Activated effector memory CD4-positive, alpha-beta T cell treated with anti-CD3 and anti-CD28 coated beads, Interleukin-2, amount 50 U/mL, for 16 hours (primary cell): Measurements from ENCODE around the gene FAHD2B.
"Not testable (repeated sequence)": the region's sequence is repeated elsewhere in the genome, so short reads cannot be mapped to it uniquely, and the experiment has no call there.

Experiments
- DNase-seq: peaks from one replicate; pipeline ENCODE4 v3.0.0-alpha.2; 2020

Gene FAHD2B, protein sequence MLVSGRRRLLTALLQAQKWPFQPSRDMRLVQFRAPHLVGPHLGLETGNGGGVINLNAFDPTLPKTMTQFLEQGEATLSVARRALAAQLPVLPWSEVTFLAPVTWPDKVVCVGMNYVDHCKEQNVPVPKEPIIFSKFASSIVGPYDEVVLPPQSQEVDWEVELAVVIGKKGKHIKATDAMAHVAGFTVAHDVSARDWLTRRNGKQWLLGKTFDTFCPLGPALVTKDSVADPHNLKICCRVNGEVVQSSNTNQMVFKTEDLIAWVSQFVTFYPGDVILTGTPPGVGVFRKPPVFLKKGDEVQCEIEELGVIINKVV

DNA sequence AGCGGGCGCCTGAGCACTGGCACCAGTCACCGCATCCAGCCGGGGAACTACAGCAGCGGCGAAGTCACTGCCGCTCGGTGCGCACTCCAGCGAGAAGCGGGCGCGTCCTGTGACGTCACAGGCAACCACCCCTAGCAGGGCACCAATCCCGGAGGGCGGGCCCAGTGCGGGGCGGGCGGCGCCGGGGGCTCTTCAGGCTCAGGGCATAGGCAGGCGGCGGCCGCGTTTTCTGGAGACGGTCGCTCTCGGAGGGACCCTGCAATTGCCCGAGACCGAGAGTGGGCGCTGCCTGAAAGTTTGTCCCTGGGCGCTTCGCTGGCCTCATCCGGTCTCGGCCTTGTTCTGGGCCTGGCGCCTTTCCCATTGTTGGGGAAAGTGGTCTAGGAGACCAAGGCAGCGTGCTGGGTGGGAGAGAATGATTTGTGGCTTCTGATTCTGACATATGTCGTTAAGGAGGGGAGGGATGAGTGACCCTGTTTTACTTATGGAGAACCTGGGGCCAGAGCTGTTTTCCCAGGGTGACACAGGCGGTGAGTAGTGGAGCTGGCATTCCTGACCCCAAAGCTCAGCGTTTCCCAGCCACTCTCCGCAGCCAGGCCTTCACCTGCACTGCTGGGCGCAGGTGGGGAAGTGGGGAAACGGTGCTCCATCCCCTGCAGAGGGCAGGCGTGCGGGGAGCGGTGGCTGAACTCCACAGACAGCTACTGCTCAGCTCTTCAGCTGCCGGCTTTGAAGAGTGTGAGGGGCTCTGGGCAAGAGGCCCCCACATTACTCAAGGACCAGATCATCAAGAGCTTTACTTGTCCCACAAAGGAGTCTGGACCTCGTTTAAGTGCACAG is at the start of gene FAHD2B:
TSS of gene FAHD2B (minus strand) at position 111 of the 840 bp plus-strand sequence. CDS start 3,176 bp downstream, outside the sequence.
- DNase-seq = peak; percentile 94

DNA sequence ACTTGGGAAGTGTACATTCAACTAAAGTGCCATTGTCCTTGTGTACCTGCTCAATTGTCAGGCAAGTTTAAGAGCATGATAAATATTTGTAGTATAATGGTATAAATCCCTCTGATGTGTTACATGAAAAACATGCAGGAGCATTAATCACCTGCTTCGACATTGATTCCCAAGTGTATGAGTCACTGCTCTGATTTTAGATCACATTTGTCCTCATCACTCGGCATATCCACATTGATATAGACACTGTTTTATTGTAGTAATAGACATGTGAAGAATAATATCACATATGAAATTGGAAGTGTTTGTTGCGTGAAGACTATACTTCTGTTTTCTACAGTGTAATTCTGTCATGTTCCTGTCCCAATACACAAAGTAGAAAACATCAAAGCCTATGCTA is 49.3 kb upstream of the FAHD2B start:
- not testable (repeated sequence) for DNase-seq

DNA sequence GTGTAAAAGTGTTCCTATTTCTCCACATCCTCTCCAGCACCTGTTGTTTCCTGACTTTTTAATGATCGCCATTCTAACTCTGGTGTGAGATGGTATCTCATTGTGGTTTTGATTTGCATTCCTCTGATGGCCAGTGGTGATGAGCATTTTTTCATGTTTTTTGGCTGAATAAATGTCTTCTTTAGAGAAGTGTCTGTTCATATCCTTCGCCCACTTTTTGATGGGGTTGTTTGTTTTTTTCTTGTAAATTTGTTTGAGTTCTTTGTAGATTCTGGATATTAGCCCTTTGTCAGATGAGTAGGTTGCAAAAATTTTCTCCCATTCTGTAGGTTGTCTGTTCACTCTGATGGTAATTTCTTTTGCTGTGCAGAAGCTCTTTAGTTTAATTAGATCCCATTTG is 34.4 kb upstream of the FAHD2B start:
- not testable (repeated sequence) for DNase-seq

DNA sequence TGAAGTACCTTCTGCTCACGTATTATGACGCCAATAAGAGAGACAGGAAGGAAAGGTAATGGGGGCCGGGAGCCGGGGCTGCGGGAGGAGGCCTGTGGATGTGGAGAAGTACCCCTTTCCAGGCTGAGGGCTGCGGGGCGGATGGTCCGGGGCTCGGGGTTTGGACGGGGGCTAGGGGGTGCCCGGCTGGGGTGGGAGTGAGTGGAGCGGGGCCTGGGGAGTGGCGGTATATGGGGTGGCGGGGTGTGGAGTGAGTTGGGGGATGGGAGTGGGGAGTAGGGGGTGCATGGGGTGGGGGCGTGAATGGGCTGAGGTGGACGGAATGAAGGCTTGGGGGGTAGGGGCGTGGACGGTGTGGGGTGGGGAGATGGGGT is 19.2 kb upstream of the FAHD2B start:
- DNase-seq = not testable (repeated sequence)

DNA sequence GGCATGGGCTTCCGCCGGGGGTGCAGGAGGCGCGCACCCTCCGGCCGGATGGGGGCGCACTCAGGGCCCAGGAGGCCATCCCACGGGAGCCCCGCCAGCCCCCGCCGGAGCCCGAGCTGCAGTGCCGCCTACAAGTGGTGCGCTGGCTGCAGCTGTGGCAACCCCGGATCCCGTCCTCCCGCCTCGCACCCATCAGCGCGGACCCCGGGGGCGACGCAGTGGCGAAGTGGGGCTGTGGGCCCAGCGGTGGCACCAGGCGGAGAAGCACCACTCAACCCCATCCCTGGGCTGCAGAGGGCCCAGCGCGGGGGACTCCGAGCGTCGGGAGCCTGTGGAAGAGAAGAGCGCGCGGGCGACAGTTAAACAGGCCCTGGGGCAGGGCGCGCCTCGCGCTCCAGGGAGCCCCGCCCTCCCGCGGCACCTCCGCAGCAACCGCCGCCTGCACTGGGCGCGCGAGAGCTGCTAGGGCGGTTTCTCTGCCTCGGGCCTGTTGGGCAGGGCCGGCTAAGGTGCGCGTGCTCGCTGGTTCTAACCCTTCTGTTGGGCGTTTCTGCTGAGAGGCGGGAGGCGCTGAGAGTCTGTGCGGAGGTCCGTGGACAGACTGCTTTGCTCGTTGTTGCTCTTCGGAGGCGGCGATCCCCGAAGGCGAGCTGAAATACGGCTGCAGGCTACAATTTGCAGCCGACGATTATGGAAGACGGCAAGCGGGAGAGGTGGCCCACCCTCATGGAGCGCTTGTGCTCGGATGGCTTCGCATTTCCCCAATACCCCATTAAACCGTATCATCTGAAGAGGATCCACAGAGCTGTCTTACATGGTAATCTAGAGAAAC is 18.6 kb upstream of the FAHD2B start, which contains the start of gene ANKRD36:
TSS of gene ANKRD36 (plus strand) at position 104 of the 832 bp plus-strand sequence. CDS start at position 691, 587 bp downstream.
- peak; percentile 95 for DNase-seq

DNA sequence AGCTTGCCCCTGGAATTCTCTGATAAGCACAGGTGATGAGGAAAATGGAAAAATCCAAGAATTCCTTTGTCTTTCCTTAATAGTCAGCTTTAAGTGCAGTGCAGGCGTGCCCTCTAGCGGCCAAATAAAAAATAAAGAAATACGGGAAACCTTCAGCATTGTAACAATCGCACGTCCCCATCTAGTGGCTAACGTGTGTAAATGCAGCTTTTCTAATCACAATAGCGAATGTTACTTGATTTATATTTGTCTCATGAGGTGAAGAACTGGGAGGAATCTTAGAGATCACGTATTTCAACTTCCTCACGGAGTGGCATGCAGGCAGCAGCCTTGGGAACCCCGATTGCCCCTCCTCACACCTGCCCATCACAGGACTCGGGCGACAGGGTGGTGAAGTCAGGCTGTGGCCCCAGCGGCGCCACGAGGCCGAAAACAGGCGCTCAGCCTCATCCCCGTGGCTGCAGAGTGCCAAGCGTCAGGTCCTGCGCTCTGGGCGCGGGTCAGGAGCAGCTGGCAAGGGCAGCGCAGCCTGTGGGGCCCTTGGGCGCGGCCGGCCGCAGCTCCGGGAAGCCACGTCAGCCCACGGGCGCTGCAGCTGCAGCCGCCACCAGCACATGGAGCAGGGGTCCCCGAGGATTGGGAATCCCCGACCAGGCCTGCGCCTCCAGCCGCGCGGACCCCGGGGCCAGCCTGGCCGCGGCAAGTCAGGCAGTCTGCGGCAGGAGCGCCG is 17.8 kb upstream of the FAHD2B start:
- peak; percentile 78 for DNase-seq

DNA sequence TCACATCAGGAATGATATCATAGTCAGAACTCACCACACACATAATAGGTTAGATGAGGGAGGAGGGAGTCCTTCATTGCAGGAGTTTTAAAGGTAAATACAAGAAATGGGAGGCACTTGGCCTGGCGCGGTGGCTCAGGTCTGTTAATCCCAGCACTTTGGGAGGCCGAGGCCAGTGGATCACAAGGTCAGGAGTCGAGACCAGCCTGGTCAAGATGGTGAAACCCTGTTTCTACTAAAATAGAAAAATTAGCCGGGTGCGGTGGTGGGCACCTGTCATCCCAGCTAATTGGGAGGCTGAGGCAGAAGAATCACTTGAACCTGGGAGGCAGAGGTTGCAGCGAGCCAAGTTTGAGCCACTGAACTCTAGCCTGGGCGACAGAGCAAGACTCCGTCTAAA is 16.6 kb upstream of the FAHD2B start:
- not testable (repeated sequence) for DNase-seq

DNA sequence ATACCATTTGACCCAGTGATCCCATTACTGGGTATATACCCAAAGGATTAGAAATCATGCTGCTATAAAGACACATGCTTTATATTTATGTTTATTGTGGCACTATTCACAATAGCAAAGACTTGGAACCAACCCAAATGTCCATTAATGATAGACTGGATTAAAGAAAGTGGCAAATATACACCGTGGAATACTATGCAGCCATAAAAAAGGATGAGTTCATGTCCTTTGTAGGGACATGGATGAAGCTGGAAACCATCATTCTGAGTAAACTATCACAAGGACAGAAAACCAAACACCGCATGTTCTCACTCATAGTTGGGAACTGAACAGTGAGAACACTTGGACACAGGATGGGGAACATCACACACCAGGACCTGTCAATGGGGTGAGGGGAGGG is 12.2 kb upstream of the FAHD2B start:
- not testable (repeated sequence) for DNase-seq

DNA sequence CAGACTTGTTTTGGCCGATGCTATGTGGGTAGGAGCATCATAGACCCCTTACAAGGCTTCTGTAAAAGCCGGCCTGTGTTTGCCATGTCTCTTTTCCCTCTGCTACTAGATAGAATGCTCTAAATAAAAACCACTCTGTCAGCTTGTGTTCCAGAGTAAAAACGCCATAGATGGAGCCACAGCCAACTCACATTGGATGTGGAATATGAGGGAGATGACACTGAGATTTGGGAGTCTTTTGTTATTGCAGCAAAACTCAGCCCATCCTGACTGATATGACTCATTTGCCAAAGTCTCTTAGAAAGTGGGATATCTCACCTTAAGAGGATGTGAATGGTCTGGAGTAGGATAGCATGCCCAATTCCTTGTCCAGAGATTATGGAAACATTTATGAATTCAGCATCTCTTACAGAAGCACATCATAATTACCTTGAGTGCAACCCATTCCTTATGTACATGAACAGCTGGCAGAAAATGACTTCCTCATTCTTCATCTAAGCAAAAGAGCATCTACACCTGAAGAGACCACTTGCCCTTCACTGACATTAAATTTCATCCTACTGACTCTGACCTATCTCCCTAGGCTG is 4.2 kb upstream of the FAHD2B start:
- not testable (repeated sequence) for DNase-seq

DNA sequence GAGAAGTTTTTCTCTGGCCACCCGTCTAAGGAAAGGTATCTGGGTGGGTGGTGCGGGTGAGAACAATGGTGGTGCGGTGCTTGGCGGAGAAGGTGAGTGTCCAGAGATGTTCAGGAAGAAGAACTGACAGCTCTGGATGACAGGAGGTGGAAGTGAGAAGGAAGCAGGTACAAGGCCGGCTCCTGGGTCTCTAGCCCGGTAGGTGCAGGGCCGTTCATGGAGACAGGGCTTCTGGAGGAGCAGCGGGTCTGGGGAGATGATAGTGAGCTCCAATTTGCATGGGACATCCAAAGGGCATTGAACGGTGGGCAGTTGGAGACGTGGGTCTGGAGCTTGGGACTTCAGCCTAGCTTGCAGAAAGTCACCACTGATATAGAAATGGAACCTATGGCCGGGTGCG is 979 bp upstream of the FAHD2B start:
- DNase-seq = no peak

DNA sequence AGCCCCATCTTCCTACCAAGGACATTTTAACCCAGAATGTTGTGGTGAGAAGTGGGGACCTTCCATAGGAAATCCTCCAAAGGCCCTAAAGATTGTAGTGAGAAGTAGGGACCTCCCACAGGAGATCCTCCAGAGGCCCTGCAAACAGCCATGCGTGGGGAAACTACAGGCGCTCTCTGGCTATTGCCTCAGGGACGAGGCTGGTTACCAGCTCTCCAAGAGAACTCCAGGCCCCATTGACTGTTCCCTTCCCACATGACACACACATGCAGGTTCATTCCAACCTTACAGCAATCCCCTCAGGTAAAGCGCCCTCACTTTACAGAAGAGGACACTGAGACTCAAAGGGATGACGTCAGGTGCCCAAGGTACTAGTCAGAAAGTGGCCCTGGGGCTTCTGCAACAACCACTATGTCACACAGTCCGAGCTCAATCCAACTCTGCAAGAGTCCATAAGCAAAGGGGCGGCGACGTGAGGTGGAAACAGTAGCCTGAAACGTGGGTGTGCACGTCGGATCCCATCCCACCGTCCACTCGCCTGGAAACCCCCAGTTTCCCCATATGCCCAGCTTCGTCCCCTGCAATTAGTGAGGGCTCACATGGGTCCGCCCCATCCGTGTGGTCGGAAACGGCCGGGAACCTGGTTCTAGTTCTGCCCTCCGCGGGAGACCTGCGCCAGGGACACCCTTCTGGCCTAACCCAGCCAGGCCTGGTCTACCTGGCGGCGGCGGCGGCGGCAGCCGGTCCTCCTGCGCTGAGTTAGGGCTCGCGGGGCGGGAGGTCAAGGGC is 505 bp downstream of the FAHD2B start:
- not testable (repeated sequence) for DNase-seq

DNA sequence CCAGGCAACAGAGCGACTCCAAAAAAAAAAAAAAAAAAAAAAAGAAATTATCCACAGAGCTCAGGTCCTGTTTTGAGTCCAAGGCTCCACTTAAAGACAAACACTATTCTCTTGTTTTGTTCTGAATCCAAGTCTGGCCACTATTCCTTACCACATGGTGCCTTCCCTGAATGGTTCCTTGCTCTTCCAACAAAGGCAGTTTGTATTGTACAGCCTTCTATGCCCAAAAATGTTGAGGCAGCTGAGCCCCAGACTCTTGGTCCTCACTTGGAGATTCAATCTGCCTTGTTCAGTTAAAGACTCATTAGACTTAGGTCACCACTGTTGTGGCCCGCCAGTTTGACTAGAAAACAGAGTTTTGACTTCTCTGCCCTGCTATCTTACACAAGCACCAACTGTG is 1.7 kb downstream of the FAHD2B start:
- DNase-seq = not testable (repeated sequence)

DNA sequence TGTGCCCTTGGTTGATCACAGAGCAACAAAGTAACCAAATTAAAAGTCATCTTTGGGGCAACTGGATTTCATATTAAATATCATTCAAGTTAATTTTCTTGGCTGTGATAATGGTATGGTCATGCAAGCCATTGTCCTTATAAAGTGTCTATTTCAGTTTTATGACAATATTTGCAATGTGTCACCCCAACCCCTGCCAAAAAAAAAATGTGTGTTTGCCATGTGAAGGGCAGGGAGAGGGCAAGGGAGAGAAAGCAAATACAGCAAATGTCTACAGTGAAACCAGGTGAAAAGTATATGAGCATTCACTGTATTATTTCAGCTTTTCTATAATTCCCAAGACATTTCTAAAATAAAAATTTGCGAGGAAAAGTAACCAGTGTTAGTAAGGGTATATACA is 6.0 kb downstream of the FAHD2B start:
- not testable (repeated sequence) for DNase-seq

DNA sequence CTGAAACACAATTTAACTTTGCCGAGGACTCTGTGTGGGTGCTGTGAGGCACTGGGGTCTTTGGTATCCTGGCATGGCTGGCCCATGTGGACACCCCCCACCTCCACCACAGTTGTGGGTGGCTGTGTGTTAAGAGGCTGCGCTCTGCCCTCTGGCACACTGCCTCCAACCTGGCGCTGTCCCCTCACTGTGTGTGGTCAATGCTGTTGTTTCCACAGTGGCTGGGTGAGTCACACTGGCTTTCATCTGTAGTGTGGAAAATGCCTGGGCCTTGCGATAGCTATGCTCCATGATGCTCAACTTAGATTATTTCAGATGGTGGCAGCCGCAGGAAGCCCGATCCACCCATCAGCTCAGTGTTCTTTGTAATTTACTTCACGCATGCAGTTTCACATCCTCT is 9.6 kb downstream of the FAHD2B start:
- DNase-seq = not testable (repeated sequence)

DNA sequence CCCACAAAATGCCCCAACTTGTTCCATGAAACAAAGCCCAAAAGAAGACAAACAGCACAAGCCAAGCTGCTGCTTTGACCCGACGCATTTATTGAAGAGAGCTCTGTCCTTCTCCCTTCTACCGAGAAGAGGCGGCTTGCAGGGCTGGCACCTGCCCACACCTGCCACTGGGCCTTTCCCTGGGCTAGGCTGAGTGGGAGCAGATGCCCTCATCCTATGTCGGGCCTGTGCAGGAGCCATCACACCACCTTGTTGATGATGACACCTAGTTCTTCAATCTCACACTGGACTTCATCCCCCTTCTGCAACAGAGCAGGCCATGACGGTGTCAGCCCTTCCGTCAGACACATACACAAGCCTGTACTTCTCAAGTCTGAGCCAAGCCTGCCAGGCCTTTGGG is 11.2 kb downstream of the FAHD2B start:
- not testable (repeated sequence) for DNase-seq

DNA sequence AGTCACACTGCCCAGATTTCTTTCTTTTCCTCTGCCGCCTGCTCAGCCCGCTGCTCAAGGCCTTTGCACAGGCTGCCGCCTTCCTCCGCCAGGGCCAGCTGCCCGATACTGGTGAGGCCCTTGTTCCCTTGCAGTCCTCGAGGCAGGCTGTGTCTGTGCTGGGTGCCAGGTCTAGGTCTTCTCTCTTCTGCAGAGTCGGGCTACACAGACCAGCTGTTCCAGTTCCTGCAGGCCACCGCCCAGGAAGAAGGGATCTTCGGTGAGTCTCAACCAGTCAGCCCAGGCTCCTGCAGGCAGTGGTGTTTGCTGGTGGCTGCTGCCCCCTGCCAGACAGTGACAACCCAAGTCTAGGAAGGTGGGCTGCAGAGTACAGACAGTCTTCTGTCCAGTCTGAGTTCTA is 12.5 kb downstream of the FAHD2B start:
- not testable (repeated sequence) for DNase-seq

DNA sequence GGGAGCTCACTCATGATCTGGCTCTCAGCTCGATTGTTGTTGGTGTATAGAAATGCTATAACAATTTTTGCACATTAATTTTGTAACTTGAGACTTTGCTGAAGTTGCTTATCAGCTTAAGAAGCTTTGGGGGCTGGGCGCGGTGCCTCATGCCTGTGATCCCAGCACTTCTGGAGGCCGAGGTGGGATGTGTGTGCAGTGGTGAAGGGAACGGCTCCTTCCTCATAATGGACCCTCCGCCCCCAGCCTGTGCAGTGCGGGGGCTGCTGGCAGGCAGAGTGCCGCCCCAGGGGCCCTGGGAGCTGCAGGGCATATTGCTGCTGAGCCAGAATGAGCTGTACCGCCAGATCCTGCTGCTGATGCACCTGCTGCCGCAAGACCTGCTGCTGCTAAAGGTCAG is 13.8 kb downstream of the FAHD2B start:
- DNase-seq = not testable (repeated sequence)

DNA sequence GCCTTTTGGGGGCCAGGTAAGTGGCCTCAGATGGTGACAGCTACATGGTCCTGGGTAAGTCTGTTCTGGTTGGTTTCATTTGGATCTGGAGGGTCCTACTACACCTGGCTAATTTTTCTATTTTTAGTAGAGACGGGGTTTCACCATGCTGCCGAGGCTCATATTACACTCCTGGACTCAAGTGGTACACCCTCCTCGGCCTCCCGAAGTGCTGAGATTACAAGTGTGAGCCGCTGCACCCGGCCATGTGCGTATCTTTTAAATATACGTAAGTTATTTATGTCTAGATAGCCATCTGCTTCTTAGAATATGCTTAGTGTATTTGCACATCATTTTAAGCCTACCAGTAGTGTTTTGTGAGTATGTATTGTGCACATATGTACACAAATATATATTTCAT is 17.5 kb downstream of the FAHD2B start:
- not testable (repeated sequence) for DNase-seq

DNA sequence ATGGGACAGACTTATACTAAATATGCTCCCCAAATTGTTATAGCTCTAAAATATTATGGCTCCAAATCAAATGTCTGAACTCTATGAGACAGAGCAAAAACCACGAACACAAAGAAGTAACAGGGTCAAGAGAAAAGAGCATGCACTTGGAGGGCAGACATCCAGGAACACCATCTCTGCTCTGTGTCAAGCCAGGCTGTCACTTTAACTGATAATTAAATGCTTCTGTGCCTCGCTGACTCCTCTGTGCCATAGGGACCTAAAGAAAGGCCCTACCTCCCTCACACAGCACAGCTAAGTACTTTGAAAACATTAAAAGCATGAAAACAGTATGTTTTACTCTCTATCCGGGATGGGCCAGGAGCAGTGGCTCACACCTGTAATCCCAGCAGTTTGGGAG is 23.8 kb downstream of the FAHD2B start:
- DNase-seq = not testable (repeated sequence)

DNA sequence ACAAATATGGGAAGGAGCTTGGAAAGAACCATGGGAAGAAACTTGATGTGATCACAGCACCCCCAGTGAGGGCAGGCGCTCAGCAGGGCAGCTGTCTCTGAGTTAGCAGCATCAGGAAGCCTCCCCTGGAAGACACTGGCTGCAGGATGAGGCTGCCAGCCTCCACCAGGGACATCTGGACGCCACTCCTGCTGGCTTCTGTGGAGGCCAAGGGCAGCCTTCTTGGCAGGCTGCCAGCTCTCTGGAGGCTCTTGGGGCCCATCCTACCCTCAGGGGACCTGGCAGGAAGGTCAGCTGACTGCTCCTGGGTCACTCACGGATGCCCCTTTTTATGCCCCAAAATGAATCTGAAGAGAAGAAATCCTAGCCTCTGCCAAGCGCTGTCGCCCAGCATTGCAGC is 26.0 kb downstream of the FAHD2B start:
- not testable (repeated sequence) for DNase-seq

DNA sequence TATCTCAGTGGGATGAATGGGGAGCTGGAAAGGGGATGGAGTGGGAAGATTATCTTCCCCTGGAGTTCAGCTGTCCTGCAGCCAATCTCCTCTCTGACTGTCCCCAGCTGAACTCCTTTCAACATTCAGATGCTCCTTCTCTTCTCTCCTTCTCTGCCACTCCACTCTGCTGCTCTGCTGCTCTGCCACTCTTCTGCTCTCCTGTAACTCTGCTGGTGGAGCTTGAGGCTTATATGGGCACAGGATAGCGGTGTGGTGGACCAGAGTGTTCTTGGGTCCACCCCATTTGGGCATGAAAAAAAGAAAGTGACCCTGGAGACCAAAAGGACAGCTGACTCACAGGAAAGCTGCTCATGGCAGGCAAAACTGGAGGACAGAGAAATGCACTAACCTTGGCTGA is 26.6 kb downstream of the FAHD2B start:
- no peak for DNase-seq
